GM18507 (cell line): ENCODE measurements around the gene IQSEC1.
A peak's percentile ranks its signal among the peaks of the same experiment; 100 is the strongest.

Experiments
- DNase-seq: peaks from one replicate; pipeline ENCODE4 v3.0.0; 2011; ENCODE audit warnings: low read depth; ENCODE audit not compliant: insufficient read length; ENCODE audit errors: extremely low spot score
- FAIRE-seq: peaks from 2 replicates; lab custom pipeline; 2011; peaks lifted over from hg19 to GRCh38; lab: Jason Lieb, UNC

Gene IQSEC1

DNA sequence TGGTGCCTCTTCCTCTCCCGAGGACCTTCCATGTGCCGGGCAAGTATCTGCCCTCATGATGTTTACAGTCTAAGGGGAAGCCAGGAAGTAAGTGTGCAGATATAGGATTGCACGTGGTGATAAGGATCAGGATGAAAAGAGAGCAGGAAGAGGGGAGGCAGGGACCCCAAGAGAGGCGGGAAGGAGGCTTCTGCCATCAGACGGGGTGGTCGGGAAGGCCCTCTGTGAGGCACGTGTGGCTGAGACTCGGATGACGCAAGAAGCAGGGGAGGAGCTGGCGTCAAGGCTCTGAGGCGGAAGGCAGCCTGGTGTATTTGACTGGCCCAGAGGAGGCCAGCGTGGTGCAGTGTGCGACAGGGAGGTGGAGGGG is 762 bp upstream of the IQSEC1 start:
- FAIRE-seq (no peak), DNase-seq (no peak)

DNA sequence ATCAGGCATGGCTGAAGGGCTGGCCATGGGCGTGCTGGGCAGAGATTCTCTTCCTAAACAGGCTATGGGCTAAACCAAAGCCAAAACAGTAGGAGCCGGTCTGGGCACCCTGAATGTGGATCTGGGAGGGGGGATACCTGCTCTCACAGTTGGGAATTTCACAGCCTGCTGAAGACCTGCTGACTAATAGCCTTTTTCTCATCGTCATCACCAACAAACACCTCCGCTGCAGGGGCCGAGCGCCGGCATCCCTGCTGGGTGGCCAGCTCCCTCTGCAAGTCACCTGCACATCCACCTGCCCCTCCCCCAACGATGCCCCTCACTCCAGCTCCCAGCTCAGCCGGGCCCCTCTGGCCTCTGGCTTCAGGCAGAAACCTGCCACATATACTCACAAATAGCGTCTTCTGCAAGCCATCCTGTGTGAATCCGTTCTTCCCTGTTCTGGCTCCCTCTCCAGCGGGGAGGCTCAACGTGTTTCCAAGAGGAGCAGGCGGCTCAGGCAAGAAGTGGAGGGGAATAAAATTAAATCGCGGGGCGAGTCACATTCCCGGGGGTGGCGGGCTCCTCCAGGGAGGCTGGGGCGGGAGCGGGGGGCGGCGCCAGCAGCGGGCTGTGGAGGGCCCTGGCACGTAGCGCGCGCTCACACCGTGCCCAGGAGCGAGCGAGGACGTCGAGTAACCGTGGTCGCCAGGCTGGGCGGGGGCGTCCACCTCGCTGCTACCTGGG is 466 bp downstream of the IQSEC1 start:
- FAIRE-seq: no peak
- DNase-seq: no peak

- peak; percentile 89 for FAIRE-seq
- DNase-seq: peak; percentile 40
Measured at GRCh38 chr3:13072239-13072599, 1.0 kb downstream of the IQSEC1 start.

- FAIRE-seq (no peak), DNase-seq (no peak)
Measured at GRCh38 chr3:13071695-13072094, 1.5 kb downstream of the IQSEC1 start.

DNA sequence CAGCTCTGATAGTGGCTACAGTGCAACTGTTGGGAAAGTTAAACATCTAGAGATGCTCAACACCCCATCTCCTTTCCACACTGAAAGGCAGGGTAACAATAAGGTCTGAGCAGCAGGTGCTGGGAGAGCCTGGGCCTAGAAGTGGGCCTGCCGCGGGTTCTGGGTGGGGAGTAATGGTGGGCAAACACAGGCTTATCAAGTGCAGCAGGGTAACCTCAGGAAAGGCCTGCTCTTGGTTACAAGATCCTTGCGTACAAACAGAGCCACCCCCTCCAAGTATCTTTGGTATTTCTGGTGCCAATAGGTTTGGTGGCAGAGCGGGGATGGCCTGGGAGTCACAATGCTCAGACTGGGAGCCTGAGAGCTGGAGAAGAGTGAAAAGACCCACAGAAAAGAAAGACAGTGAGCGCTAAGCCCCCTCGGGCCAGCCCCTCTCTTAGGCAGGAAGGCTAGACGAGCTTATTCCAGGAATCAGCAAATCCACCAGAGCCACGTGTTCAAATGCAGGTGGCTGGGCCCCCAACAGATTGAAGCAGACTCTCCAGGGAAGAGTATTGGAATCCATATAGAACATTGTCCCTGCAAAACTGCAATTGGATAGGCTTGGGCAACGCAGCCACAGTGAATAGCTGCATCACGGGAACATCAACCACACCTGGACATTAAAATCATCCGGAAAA is 2.7 kb downstream of the IQSEC1 start:
- FAIRE-seq (no peak), DNase-seq (no peak)

GRCh38 chr3:13069495-13069894 is 3.7 kb downstream of the IQSEC1 start:
- peak; percentile 94 for FAIRE-seq
- no peak for DNase-seq

DNA sequence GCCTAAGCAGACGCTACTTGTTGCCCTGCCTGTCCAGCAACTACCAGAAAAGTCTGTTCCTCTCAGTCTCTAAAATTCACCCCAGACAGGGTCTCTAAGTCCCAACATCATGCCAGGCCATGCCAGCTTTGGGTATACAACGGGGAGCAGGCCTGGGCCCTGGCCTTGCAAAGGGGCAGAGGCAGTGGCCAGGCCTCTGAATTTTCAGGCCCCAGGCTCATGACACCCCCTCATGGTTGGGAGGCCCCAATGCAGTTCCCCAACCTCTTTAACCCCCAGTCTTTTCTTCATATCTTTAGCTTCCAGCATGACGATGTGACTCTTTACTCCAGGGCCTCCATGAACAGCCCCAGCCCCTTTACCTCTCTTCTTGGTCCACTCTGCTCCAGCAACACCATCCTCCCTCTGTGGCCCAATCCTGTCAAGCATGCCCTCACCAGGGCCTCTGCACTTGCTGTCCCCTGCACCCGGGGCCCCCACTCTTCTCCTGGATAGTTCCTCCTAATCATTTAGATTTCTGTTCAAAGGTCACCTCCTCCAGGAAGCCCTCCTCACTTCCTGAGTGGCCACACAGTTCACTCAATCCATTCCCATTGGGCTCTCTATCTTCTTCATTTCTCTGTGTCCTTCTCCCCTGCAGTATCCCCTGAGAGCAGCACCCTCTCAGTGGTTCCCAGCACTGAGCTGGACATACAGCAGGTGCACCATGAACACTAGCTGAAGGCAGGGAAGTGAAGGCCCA is 4.8 kb downstream of the IQSEC1 start:
- FAIRE-seq (no peak), DNase-seq (no peak)

- FAIRE-seq: no peak
Measured at GRCh38 chr3:13067778-13068177, 5.5 kb downstream of the IQSEC1 start.

DNA sequence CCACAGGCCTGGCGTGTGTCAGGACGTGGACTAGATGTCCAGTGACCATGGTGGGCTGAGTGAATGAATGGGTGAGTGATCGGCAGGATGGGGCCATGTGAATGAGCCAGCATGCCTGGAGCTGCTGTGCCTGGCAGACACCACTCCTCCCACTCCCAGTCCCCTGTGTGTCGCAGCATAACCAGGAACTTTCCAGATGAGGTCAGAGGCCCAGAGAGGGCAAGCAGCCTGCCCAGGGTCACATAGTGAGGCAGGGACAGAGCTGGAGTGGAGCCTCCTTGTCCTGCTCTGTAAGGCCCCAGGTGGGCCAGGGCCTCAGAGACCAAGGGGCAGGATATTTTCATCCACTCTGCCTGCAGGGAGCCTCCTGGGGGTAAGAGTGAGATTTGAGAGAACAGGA is 6.4 kb downstream of the IQSEC1 start:
- no peak for FAIRE-seq

More at GRCh38 chr3:13067778-13068177, 5.5 kb downstream of the IQSEC1 start:
- DNase-seq: no peak

GRCh38 chr3:13066236-13066635 is 7.0 kb downstream of the IQSEC1 start:
- no peak for DNase-seq

More for the DNA sequence above, 6.4 kb downstream of the IQSEC1 start:
- no peak for DNase-seq

DNA sequence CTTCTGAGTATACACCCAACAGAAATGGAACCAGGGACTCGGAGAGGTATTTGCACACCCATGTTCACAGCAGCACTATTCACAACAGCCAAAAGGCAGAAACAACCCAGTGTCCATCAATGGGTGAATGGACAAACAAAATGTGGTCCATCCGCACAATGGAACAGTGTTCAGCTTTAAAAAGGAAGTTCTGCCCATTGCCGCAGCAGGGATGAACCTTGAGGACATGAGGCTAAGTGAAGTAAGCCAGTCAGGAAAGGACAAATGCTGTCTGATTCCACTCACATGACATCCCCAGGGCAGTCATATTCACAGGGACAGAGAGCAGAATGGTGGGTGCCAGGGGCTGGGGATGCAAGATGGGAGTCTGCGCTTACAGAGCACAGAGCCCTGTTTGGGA is 7.5 kb downstream of the IQSEC1 start:
- FAIRE-seq: no peak
- DNase-seq: no peak

More at GRCh38 chr3:13066236-13066635, 7.0 kb downstream of the IQSEC1 start:
- no peak for FAIRE-seq

DNA sequence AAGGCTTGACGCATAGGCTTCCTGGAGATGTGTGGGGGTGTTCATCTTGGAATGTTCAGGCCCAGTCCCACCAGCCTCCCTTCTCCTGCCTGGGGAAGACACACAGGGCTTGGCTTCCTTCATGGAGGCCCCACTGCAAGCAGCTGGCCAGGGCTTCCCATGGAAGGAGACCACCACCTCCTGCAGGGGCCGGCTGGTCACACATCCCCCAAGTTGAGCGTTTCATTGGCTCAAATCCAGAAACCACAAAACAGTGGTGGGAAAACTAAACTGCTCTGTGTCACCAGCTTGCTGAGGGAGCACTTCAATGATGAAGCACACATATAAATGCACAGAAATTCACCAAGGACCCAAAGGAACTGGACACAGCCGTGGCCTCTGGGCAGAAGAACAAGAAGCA is 8.3 kb downstream of the IQSEC1 start:
- FAIRE-seq (no peak), DNase-seq (no peak)

DNA sequence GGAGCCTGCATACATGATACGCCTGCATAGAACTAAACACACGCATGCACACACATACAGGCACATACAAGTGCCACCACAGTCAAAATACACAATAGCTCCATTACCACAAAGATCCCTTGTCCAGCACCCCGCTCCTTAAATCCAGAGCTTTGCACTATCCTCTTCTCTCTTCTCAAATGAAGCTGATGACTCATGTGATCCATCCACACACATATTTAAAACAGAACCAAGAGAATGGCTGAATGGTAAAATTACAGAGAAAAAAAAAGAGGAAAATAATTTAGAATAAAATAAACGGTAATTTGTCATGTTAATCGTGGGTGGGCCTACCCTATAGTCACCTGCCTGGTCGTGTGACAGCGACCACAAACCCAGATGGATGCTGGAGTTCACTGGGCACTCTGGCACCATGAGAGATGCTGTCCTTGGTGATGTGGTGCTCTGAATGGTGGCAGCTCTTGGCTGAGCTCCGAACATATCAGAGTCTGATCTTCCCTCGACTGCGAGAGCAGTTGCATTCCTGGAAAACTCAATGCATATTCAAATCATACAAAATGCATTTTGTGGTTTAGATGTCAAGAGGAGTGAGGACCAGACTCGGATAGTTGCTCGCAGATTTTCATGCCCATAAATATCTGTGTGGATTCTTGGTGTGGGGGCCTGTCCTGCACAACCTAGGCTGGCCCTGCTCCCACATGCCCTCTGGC is 8.9 kb downstream of the IQSEC1 start:
- DNase-seq (no peak), FAIRE-seq (no peak)

GRCh38 chr3:13063225-13063624 is 10.0 kb downstream of the IQSEC1 start:
- DNase-seq (no peak), FAIRE-seq (no peak)

DNA sequence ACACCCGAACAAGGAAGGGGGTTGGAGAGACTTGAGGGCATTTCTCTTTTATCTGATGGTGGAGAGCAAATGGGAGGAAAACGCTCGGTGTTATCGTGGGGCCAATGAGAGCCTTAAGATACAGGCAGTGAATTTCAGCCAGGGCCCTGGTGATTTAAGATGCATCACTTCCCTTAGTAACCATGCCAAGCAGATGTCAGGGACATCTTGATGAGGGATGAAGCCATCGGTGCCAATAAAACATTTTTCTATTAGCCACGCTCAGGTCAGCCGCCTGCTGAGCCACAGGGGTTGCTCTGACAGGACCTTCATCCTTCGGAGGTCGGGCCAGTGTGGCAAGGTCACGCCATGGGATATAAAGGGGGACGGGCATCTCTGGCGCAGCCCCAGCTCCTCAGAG is 10.6 kb downstream of the IQSEC1 start:
- DNase-seq (no peak), FAIRE-seq (no peak)

- no peak for FAIRE-seq
Measured at GRCh38 chr3:13060341-13060910, 12.8 kb downstream of the IQSEC1 start.

DNA sequence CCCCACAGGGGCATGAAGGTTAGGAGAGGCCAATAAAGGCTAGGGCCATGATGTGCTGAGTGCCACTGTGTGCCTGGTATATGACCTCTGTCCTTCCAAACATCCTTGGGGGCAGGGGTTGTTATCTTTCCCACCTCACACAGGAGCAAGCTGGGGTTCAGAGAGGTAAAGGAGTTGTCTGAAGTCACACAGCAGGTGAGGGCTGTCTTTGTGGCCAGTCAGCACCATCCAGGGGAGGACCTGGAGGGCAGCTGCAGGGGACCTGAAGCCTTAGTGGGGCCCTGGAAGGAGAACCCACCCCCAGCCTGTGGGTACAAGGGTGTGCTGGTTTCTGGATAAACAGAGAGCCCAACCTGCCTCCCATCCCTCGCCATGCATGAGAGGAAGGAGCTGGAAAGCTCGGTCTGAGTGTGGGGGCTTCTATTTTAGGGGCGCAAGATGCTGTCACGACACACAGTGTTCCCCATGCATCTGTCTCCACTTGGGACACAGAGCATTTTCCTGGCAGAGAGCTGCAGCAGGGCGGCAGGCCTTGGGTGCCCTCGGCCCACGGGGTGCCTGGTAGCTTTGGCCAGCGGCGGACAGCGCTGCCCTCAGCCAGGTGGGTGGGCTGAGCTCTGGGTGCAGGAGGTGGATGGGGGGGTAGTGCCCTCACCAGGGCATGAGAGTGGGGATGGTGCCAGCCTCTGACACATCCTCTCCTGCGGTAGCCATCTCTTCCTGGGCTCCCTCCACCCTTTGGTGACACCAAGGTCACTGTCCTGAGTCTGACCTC is 14.7 kb downstream of the IQSEC1 start:
- no peak for DNase-seq
- FAIRE-seq: no peak

More at GRCh38 chr3:13060341-13060910, 12.8 kb downstream of the IQSEC1 start:
- DNase-seq: no peak

DNA sequence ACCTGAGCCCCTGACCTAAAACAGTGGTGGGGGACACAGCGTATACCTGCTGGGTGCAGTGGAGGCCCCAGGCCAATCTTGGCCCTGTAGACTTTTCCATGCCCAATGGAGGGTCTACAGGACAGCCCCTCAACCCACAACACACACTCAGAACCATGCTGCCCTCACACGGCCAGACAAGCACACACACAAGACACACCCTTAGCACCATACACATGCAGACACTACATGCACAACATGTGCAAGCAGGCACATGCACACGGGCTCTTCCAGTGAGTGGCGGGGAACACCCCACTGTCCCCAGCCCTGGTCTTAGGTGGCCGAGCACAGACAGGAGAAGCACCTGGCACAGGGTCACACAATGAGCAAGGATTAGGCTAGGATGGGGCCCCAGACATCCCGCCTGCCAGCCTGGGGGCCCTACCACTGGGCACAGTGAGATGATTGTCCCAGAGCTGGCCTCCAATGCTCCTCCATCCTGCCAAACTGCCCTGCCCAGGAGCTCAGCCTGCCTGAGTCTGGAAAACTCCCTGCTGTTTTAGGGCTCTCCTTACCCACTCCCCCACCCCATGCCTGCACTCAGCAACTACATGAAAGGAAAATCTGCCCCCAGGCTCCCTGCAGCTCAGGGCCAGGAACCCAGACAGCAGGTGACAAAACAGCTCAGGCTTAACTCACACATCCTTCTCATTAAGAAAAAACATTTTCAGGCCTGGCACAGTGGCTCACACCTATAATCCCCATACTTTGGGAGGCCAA is 15.8 kb downstream of the IQSEC1 start:
- DNase-seq (no peak), FAIRE-seq (no peak)
